Measurements from ENCODE around the gene GABRG3. TPM values are rescaled to one million over a fixed set of nuclear protein-coding genes. Genes with fewer than 3 reads are reported as not detected.

Gene GABRG3
- polyA plus RNA-seq, 1 experiment, result not detected

GRCh38 chr15:27070841-27071240, 99.9 kb downstream of the GABRG3 start:
- H3K4me3 ChIP-seq (ENCODE audit: low read depth, low read length), result no peak overlapping the region
- ChIA-PET CTCF (no interaction called here), POLR2A (no interaction called here)
- no peaks in the 10 kb centered on the region for H3K27me3 ChIP-seq (ENCODE audit: control insufficient read depth, insufficient read depth, low read length)
- TF ChIP-seq CTCF (IDR thresholded peaks at IDR 0.05; ENCODE audit: insufficient read depth, low read depth, low read length), result no peak
- DNase-seq (ENCODE audit: low read depth), result no peak
- H3K36me3 ChIP-seq (ENCODE audit: control insufficient read depth, insufficient read depth, low read length), result no peaks in the 10 kb centered on the region

- H3K27me3 ChIP-seq (ENCODE audit: control insufficient read depth, insufficient read depth, low read length), result no peaks in the 10 kb centered on the region
- TF ChIP-seq CTCF (IDR thresholded peaks at IDR 0.05; ENCODE audit: insufficient read depth, low read depth, low read length), result no peak
- DNase-seq (ENCODE audit: low read depth), result no peak
- no peaks in the 10 kb centered on the region for H3K36me3 ChIP-seq (ENCODE audit: control insufficient read depth, insufficient read depth, low read length)
- ChIA-PET POLR2A (no interaction called here), CTCF (no interaction called here)
- H3K4me3 ChIP-seq (ENCODE audit: low read depth, low read length), result no peak overlapping the region
Observed at GRCh38 chr15:27074179-27074578, 103.2 kb downstream of the GABRG3 start.

GRCh38 chr15:27077790-27078189, 106.8 kb downstream of the GABRG3 start:
- TF ChIP-seq CTCF (IDR thresholded peaks at IDR 0.05; ENCODE audit: insufficient read depth, low read depth, low read length), result no peak
- H3K4me3 ChIP-seq (ENCODE audit: low read depth, low read length), result no peak overlapping the region
- DNase-seq (ENCODE audit: low read depth), result no peak
- POLR2A ChIA-PET, result no interaction called here
- H3K36me3 ChIP-seq (ENCODE audit: control insufficient read depth, insufficient read depth, low read length), result no peaks in the 10 kb centered on the region
- CTCF ChIA-PET, result interaction anchor here (0.6 kb wide), 1 partner anchor 499 kb away, joined by 3 read pairs; no protein-coding TSS in a partner anchor
- H3K27me3 ChIP-seq (ENCODE audit: control insufficient read depth, insufficient read depth, low read length), result no peaks in the 10 kb centered on the region

- Histone ChIP-seq H3K36me3 (ENCODE audit: control insufficient read depth, insufficient read depth, low read length) (no peaks in the 10 kb centered on the region), H3K27me3 (ENCODE audit: control insufficient read depth, insufficient read depth, low read length) (no peaks in the 10 kb centered on the region), H3K4me3 (ENCODE audit: low read depth, low read length) (no peak overlapping the region)
- CTCF ChIA-PET, result no interaction called here
- POLR2A ChIA-PET, result no interaction called here
- TF ChIP-seq CTCF (IDR thresholded peaks at IDR 0.05; ENCODE audit: insufficient read depth, low read depth, low read length), result no peak
- DNase-seq (ENCODE audit: low read depth), result no peak
Observed at GRCh38 chr15:27081676-27082418, 110.9 kb downstream of the GABRG3 start.

GRCh38 chr15:27082526-27082925, 111.5 kb downstream of the GABRG3 start:
- TF ChIP-seq CTCF (IDR thresholded peaks at IDR 0.05; ENCODE audit: insufficient read depth, low read depth, low read length), result no peak
- Histone ChIP-seq H3K4me3 (ENCODE audit: low read depth, low read length) (no peak overlapping the region), H3K27me3 (ENCODE audit: control insufficient read depth, insufficient read depth, low read length) (no peaks in the 10 kb centered on the region), H3K36me3 (ENCODE audit: control insufficient read depth, insufficient read depth, low read length) (no peaks in the 10 kb centered on the region)
- no peak for DNase-seq (ENCODE audit: low read depth)
- POLR2A ChIA-PET, result no interaction called here
- CTCF ChIA-PET, result no interaction called here

All from BJ (cell line).